Left ventricle myocardium superior (tissue), 1 donor: ENCODE measurements around the gene SEMA4D. TPM values are rescaled to one million over a fixed set of nuclear protein-coding genes. Genes with fewer than 3 reads are reported as not detected.
"Not testable (repeated sequence)": the region's sequence is repeated elsewhere in the genome, so short reads cannot be mapped to it uniquely, and the experiment has no call there.

ENCODE experiments used
- ATAC-seq: fragments of 200-7000 bp; cut with Tn5 transposase; one replicate; pipeline ENCODE4 v1.9.1; 2020; ENCODE audit warnings: mild to moderate bottlenecking, moderate library complexity
- DNase-seq: peaks from one replicate; pipeline ENCODE4 v3.0.0-alpha.2; 2020
- intact Hi-C: fragments of 100-400 bp; cut with micrococcal nuclease; formaldehyde crosslinking; loops from one replicate; pipeline ENCODE4 v1.11.0; 2022
- total RNA-seq: library from RNA; stranded (reverse); fragmentation: NEBNext Ultra II Directional; extraction: Animal tissue kit (Norgen Biotek cat#: 25700); gene quantifications from one replicate; pipeline ENCODE4 v1.2.1, GENCODE V29; 2021
- donor health status: DM: no; HTN: yes; CAD: no; lungs with severe emphysema.

Gene SEMA4D
- total RNA-seq, 1 donor from 2014 or later = 24.7 TPM

DNA sequence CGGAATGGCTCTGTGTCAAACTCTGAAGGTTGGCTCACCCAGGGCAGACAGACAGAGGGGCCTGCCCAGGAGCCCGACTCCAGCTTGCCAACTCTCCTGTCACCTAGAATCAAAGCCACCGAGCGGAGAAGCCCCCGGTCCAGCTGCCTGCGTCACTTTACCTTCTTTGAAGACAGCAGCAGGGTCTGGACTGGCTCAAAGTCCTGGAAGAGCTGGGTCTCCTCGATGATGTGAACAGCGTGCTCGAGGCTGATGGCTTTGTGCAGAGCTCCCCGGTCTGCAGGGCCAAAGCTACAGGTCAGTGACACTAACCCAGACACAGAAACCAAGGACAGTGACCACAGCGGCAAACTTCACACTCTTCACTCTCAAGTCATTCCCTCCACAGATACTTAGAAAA is 111.7 kb downstream of the SEMA4D start:
- DNase-seq (no peak), ATAC-seq (no peak)
- intact Hi-C loops = no loop called here

DNA sequence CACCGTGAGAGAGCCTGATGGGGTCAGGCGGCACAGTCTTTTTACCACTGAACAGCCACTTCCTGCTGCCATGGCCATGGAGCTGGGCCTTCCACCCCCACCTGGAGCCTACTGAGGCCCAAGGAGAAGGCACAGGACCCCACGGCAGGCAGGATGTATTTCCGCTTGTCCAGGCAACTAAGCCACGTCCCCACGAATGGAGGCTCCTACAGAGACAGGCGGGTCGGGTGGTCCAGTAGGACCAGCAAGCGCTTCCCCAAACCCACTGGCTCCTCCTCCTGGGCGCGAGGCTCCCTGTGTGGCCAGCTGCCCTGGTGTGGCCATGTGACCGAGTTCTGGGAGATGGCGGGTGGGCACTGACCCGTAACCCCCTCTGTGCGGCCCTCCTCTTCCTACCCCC is 113.1 kb downstream of the SEMA4D start:
- DNase-seq (no peak), ATAC-seq (no peak)
- intact Hi-C loops = no loop called here

DNA sequence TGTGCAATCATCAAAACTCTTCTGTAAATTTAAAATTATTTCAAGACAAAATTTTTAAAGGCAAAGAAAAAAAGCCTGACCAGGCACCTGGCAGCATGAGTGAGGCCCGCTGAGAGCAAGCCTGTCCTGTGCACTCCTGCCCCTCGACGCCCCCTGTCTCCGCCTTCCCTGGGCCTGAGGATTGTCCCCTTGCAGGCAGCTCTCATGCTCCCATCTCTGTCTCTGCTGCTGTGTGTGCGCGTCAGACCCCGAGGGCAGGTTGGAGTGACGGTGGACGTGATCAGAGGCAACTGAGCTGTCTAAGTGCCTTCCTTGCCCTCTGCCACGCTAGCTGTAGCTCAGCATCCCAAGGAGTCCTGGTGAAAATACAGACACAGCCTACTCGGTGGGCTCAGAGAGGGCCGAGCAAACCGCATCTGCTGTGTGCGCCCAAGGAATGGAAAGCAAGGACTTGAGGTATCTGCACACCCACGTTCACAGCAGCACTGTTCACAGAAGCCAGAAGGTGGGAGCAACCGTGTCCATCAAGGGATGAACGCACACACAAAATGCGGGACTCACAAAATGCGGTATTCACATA is 114.1 kb downstream of the SEMA4D start:
- intact Hi-C loops = no loop called here
- no peak for ATAC-seq

DNA sequence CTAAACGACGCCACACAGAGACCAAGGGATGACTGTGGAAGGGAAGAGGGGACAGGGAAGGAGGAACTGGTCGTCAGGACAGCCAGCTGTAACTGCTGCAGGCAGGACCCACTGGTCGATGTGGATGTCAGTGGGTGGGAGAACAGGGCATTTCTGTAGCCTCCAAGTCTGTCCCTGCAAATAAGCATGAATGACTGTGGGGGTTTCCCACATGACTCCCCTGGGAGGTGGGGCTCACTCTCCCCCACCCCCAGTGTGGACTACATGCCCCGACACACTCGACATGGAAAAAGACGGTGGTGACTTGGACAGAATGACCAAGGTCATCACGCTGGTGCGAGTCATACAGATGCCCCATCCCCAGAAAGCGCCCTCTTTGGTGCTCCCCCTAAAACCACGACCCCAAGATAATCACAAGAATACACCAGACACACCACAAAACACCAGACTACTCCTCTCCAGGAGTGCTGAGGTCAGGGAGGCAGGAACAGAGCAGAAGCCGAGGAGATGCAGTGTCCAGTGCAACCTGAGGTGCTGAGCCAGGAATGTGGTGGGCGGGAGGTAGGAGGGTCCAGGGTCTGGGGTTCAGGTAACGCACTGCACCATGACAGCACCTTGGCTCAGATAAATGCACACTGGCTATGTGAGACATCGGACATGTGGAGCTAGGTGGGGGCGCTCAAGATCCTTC is 114.7 kb downstream of the SEMA4D start:
- DNase-seq (no peak), ATAC-seq (no peak)
- intact Hi-C loops = no loop called here

More for the DNA sequence above, 114.1 kb downstream of the SEMA4D start:
- DNase-seq = no peak

DNA sequence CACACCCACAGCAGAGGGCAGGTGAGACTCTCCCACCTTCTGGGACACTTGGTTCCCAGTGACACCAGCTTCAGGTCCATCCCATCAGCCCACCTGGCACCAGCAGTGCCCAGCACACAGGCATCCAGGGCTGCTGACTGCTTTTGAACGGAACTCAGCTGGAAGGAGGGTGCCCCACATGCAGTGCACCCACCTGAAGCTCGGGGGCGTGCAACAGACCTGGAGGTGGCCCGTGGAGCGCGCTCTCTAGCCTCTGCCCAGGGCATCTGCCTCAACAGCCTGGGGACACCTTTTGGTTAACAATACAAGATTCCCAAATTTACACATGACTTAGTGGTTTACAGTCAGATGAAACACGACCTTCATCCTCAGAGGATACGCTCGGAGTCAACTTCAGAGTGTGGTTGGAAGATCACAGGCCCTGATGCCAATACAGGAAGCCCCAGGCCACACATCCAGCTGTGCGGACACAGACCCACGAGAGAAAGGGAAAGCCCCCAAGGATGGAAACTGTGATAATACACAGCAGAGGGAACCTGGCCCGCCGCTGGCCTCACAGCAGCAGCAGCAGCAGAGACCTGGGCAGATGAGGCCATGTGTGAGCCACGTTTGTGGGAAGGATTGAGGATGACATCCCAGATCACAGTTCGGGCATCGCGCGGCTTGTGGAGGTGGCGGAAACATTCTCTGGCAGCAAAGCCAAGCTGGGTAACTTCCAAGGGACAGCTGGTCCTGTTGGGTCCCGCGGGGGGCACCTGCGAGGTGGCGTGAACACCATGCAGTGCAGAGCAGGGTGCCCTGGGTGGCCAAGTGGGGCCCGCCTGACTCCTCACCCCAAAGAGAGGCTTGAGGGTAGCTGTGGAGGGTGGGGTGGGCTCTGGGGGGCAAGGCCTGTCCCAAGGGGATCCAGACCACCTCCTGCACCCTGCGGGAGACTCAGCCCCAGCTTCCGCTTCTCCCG is 115.6 kb downstream of the SEMA4D start:
- intact Hi-C loops = no loop called here
- DNase-seq (no peak), ATAC-seq (no peak)

DNA sequence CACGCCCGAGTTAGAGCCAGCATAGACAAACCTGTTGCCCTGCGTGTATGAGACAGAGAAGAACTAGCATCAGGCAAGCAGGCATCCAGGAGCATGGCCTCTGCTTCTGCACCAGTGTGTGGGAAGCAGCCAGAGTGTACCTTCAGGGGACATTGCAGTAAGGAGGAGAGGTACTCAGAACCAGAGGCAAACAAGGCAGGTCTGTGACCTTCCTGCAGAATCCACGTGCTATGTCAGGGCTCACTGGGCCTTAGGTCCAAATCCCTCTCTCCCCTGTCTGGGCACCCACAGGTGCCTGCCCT is 116.7 kb downstream of the SEMA4D start:
- ATAC-seq (no peak), DNase-seq (no peak)
- intact Hi-C loops = no loop called here

DNA sequence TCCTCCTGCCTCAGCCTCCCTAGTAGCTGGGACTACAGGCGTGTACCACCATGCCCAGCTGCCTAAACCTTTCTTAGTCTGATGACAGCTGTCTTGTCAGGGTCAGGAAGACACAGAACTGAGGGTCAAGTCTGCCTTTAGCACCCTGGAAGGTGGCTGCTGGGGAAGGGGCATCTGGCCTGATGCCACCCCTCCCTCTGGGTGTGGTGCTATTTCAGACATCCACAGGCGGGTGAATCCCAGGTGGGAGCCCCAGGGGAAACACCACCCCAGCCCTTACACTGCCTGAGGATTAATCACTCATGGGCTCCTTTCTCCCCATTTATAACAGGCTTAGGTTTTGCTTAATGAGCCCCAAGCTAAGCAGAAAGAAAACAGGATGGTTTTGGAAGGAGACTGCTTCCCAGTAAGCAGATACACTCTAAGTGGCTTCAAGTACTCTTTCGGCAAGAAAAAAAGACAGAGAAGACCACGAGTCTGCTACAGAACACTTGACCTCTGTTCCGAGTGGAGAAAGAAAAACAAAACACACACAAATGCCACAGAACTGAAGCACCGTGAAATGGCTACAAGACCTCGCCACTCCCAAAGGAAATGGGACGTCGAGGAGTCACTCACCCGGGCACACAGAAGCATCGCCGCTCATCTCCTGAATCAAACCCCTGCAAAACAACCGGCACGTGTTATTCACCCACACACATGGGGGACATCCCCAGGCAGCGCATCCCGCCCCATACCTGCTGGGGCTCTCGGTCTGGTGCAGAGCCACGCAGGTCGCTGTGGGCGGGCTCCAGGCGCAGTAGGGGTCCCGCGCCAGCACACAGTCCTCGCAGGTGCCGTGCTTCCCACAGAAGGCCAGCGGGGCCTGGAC is 117.2 kb downstream of the SEMA4D start:
- intact Hi-C loops = no loop called here
- ATAC-seq = no peak
- no peak for DNase-seq

DNA sequence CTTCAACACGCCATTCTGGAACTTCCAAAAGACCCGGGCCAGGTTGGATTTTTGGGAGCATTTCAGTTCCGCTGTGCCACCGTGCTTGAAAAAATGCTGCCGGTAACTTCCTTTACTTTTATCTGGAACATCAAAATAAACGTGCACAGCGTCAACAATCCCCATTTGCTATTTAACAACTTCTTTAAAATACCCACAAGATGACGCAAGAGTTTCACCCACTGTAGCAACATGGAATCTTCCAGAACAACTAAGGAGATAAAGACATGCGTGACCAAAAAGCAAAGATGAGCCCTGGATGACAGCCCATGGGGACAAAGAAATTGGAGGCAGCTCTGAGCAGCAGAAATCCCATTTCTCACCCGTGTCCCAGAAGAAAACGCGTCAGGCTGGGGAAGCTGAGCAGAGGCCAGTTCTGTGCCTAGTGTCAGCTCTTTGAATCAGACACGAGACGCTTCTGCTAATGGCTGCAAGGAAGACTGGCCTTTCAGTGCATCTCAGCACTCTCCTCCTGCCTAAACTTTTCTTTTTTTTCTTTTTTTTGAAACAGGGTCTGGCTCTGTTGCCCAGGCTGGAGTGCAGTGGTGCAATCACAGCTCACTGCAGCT is 118.3 kb downstream of the SEMA4D start:
- ATAC-seq = no peak
- no peak for DNase-seq
- intact Hi-C loops = no loop called here

DNA sequence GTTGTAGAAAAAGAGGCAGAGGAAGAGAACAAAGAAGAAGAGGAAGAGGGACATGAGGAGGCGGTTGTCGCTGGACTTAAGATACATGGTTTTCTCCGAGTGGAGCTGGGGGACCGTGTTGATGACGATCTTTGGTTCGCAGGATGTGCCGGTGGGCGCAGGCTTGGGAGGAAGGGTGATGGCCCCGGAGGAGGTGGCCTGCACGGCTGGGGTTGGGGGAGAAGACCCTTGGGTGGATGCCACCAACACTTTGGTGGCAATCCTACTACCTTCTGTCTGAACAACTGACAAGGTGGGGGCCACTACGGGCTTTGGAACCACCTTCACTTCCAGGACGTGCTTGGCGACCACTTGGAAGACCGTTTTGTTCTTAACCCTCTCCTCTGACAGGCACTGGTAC is 118.9 kb downstream of the SEMA4D start:
- no peak for DNase-seq
- ATAC-seq = no peak
- intact Hi-C loops = no loop called here

DNA sequence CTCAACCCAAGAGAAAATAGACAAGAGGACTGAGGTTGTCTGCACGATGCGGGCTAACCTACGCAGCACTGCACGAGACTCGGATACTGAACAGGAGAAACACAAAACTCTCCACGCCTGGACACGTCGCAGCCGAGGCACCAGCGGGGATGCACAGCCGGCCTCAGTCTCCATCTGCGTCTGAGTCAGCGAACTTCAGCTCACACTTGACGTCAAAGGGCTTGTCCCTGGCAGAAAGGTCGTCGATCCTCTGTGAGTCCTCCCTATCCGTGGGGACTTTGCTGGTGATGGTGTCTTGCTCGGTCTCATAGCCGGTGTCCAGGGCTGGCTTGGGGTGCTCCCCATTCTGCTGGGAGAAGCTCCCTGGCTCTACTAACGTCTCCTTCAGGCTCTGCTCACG is 119.4 kb downstream of the SEMA4D start:
- intact Hi-C loops = no loop called here
- DNase-seq (no peak), ATAC-seq (no peak)

DNA sequence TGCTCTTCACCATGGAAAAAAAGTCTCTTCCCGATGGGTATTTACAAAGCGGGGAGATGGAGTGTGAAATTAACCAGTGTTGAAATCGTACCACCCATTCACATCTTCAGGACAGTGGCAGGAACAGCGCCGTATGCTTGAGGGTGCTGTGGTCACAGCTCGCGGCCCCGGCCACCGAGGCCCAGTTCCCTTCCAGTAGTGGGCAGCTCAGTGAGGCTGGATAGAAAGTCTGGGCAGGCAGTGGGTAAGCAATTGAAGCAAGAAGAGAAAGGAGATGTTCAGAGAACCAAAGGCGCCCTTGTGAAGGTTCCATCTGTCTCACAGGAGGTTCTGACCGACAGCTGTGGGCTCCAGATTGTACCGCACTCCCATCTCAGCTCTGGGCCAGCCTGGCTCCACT is 120.5 kb downstream of the SEMA4D start:
- ATAC-seq (no peak), DNase-seq (no peak)
- intact Hi-C loops = no loop called here

DNA sequence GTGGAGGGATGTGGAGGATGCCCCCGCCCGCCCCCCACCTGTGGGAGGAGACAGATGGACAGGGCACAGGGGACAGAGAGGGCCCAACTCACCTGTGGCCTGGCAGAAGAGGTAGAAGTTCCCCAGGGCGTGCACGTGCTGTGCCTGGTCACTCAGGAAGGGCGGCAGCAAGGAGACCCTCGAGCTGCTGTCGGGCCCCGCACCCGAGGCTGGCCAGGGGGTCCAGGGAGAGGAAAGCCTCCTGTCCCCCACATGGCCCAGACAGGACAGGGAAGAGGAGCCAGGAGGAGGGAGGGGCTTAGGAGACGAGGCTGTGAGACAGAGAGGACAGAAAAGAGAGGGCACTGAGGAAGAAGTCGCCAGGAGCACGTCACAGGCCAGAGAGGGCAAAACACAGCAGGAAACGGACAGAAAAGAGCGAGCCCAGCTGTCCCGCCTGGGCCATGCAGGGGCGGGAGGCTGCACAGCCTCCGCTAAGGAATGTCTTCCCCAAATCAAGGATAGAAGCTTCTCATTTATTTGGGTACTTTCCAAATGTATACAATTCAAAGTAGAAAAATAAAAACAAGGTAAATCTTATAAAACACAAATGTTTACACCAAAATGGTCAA is 121.1 kb downstream of the SEMA4D start:
- ATAC-seq = no peak
- intact Hi-C loops = no loop called here
- DNase-seq = no peak

DNA sequence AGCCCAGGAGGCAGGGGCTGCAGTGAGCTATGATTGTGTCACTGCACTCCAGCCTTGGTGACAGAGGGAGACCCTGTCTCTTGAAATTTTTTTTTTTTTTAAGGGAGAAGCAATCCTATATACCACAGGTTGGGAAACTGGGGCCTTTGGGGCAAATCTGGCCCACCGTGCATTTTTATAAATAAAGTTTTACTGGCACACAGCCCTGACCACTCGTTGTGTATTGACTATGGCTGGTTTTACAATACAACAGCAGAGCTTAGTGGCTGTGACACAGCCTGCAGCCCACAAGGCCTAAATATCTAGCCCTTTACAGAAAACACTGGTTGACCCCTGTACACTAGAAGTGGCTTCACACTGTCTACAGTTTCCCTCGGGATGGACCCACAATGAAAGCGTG is 121.6 kb downstream of the SEMA4D start:
- DNase-seq (no peak), ATAC-seq (no peak)
- intact Hi-C loops = no loop called here

DNA sequence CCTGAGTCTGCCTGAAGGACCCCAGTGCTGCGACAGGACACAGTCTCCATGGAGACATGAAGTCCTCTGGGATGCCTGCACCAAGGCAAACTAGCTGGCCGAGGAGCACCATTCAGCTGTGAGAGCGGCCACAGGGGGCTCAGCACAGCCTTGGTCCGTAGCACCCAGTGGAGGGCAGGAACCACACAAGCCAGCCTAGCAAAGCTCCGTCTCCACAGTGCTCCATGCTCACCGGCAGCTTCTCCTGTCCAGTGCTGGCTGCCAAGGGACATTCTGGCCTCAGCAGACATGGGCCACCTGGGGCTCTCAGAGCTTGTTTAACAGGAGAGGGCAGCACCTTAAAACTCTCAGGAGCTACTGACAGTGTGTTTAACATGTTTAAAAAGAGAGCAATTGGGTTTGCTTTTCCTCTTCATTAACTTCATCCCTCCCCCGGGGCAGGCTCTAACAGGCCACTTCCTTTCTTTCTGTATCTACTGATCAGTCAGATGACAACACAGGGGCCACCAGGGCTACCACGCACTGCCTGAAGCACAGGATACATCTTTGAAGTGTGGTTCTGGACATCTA is 122.6 kb downstream of the SEMA4D start:
- ATAC-seq = peak; percentile 15
- intact Hi-C loops = no loop called here
- peak; percentile 29 for DNase-seq

DNA sequence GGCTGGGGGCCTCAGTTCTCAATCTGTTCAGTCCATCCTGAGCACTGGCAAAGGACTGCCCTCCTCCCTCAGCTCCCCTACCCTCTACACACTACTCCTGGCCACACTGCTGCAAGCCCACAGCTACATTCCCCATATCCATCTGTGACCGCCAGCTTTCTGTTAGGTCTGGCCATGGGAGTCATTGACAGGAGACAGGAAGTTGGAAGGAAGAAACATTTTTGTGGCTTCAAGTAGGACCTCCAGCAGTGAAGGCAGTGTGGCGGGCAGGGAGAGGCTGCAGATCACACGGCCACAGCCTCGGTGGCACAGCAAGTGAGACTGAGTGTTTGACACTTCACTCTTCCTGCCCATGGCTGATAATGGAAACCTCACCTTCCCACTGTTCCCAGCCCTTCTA is 123.7 kb downstream of the SEMA4D start:
- ATAC-seq (no peak), DNase-seq (no peak)
- intact Hi-C loops = no loop called here

DNA sequence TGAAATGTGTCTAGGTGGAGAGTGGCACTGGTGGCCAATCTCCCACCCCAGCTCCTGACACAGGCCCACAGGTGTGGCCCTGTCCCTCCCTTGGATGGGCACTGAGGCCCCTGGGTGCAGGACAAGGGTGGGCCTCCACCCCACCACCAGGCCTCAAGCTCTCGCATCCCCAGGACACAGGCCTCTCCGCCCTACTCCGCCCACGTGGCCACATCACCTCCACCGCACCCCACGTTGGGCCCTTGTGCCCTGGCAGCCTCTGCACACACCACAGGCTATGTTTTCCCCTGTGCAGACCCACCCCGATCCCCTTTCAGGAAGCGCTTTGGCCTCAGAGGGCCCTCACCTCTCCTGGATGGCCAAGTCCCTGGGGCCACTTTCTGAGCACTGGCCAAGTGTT is 124.9 kb downstream of the SEMA4D start:
- DNase-seq (no peak), ATAC-seq (no peak)
- intact Hi-C loops = no loop called here

DNA sequence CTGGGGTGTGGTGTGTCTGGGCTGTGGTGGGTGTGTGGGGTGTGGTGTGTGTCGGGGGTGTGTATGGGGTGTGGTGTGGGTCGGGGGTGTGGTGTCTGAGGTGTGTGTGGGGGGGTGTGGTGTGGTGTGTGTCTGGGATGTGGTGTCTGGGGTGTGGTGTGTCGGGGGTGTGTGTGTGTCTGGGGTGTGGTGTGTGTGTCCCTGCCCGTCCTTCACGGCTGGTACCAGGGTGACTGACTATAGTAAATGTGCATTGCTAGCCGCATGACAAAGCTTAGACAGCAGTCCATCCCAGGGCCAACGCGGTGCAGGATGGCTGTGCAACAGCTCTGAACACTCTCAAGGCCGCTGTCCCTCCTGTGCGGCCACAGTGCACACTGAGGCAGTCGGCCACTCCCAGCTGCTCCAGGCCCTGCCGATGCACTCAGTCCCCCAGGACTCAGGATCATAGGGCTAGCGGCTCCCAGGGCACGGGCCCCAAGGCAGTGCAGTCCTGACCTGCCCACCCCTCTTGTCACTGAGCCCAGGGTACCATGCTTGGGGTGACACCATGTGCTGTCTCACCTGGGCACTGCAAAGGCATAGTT is 125.6 kb downstream of the SEMA4D start:
- ATAC-seq (no peak), DNase-seq (no peak)
- intact Hi-C loops = no loop called here

DNA sequence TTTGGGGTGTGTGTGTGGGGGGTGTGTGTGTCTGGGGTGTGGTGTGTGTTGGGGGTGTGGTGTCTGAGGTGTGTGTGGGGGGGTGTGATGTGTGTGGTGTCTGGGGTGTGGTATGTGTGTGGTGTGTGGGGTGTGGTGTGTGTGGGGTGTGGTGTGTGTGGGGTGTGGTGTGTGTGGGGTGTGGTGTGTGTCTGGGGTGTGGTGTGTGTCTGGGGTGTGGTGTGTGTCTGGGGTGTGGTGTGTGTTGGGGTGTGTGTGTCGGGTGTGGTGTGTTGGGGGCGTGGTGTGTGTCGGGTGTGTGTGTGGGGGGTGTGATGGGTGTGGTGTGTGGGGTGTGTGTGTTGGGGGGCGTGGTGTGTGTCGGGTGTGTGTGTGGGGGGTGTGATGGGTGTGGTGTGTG is 126.1 kb downstream of the SEMA4D start:
- peak; percentile 25 for ATAC-seq
- DNase-seq, intact Hi-C loops: not testable (repeated sequence)
